OCI-LY1 (cell line): ENCODE results near the gene KCNE5.

Experiments
- EZH2 ChIP-seq: fragments of 200-600 bp; sonication (generic), shearing (Covaris generic); IDR thresholded peaks from 2 replicates; pipeline ENCODE4 v1.8.0; 2017; ENCODE audit warnings: borderline replicate concordance, mixed run types, mild to moderate bottlenecking, antibody characterized with exemption, low read length, moderate library complexity, mixed read lengths
- TF ChIP-seq, protein P1 (sequence below): fragments of 200-600 bp; sonication (generic), shearing (Covaris generic); IDR thresholded peaks from 2 replicates; pipeline ENCODE4 v1.5.1; 2017; ENCODE audit warnings: mild to moderate bottlenecking, antibody characterized with exemption, low read length, moderate library complexity, mixed read lengths

DNA sequence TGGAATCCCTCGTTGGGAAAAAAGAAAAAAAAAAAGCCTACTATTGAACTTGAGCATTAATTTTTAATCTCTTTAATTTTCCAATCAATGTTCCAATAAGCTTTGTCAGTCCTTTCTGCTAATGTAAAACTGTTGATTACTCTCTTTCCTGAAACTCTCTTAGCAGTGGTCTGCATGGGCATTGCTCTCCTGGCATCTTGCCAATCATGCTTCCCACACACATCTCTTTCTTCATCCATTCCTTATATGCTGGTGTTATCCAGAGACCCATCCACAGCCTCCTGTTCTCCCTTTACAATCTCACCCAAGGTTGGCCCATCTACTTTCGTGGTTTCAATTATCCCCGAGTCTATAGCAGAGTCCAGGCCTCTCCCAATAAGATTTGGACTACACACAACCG lies 31.8 kb upstream of the KCNE5 start:
- no peak for TF ChIP-seq EZH2
- TF ChIP-seq, protein P1, sequence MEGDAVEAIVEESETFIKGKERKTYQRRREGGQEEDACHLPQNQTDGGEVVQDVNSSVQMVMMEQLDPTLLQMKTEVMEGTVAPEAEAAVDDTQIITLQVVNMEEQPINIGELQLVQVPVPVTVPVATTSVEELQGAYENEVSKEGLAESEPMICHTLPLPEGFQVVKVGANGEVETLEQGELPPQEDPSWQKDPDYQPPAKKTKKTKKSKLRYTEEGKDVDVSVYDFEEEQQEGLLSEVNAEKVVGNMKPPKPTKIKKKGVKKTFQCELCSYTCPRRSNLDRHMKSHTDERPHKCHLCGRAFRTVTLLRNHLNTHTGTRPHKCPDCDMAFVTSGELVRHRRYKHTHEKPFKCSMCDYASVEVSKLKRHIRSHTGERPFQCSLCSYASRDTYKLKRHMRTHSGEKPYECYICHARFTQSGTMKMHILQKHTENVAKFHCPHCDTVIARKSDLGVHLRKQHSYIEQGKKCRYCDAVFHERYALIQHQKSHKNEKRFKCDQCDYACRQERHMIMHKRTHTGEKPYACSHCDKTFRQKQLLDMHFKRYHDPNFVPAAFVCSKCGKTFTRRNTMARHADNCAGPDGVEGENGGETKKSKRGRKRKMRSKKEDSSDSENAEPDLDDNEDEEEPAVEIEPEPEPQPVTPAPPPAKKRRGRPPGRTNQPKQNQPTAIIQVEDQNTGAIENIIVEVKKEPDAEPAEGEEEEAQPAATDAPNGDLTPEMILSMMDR, result no peak
